ENCODE results near the gene SLC40A1. TPM values are rescaled to one million over a fixed set of nuclear protein-coding genes. Genes with fewer than 3 reads are reported as not detected.

The SLC40A1 gene
- total and polyA plus RNA-seq, 2 of the 13 experiments (the other 11 are each of a cell fraction or from before 2014, with no cell fraction given): 10.6 to 24.9 TPM

GRCh38 chr2:189552334-189552990, 28.1 kb downstream of the SLC40A1 start (continued):
- no peak for TF ChIP-seq ZNF609 (CRISPR knock-in tag; IDR thresholded peaks at IDR 0.05; ENCODE audit: borderline replicate concordance)
- no peak for TF ChIP-seq ZFP1 (CRISPR knock-in tag; IDR thresholded peaks at IDR 0.05)
- TF ChIP-seq GATAD1 (CRISPR knock-in tag; IDR thresholded peaks at IDR 0.05): 0 out of 2 replicates have a peak, but pooled peaks have one; percentile 3
- no peak for TF ChIP-seq NONO (IDR thresholded peaks at IDR 0.05)
- TF ChIP-seq NONO (CRISPR knock-in tag; conservative IDR thresholded peaks at IDR 0.05): no peak
- TF ChIP-seq TFE3 (CRISPR knock-in tag; IDR thresholded peaks at IDR 0.05): peak; percentile 84
- no peak for TF ChIP-seq HNRNPLL (IDR thresholded peaks at IDR 0.05; ENCODE audit: low read depth, low read length, poor library complexity, severe bottlenecking)
- TF ChIP-seq GABPB1 (CRISPR knock-in tag; IDR thresholded peaks at IDR 0.05): no peak
- 0 out of 2 replicates have a peak, but pooled peaks have one; percentile 14 for TF ChIP-seq ELF3 (CRISPR knock-in tag; IDR thresholded peaks at IDR 0.05)
- peak; percentile 34 for TF ChIP-seq CEBPG (CRISPR knock-in tag; IDR thresholded peaks at IDR 0.05)
- no peak for TF ChIP-seq CAMTA2 (CRISPR knock-in tag; IDR thresholded peaks at IDR 0.05; ENCODE audit: borderline replicate concordance)
- TF ChIP-seq ATAD3A (CRISPR knock-in tag; IDR thresholded peaks at IDR 0.05): no peak
- 0 out of 2 replicates have a peak, but pooled peaks have one; percentile 10 for TF ChIP-seq DRAP1 (CRISPR knock-in tag; IDR thresholded peaks at IDR 0.05)
- no peak for TF ChIP-seq MED13 (CRISPR knock-in tag; IDR thresholded peaks at IDR 0.05)
- TF ChIP-seq ZNF292 (CRISPR knock-in tag; IDR thresholded peaks at IDR 0.05; ENCODE audit: borderline replicate concordance, low read depth): no peak
